HG03103 (cell line): ENCODE data around the gene TEX26.
"Not testable (repeated sequence)": the region's sequence is repeated elsewhere in the genome, so short reads cannot be mapped to it uniquely, and the experiment has no call there.

Source experiments
- ATAC-seq: cut with Tn5 transposase; IDR thresholded peaks from one replicate; pipeline ENCODE4 v1.9.1; 2021; ENCODE audit warnings: low read depth; ENCODE audit not compliant: unreplicated experiment

Gene TEX26

GRCh38 chr13:30918662-30919405, 13.6 kb upstream of the TEX26 start:
- no peak for ATAC-seq

DNA sequence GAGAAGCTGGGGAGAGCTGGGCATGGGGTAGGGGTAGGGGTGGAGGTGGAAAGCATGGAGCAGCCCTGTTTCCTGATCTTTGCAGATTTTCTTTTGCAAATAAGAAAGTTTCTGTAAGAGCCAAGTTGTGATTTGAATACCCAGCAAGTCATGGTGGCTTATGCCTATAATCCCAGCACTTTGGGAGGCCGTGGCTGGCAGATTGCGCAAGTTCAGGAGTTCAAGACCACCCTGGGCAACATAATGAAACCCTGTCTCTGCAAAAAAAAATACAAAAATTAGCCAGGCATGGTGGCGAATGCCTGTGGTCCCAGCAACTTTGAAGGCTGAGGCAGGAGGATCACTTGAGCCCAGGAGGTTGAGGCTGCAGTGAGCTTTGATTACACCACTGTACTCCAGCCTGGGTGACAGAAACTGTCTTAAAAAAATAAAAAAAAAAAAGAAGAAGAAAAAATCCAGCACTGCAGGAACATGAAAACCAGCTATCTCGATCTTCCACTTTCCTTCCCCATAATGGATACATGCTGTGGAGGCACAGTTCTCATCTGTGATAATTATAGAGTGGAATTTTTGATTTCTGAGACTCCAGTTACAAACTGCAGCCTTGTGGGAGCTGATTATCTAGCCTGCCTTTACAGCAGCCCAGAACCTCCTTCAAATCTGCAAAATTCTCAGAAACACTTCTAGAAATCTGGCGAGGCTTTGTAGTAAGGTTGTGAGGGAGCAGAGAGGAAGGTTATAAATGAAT, 12.1 kb upstream of the TEX26 start:
- ATAC-seq = no peak

DNA sequence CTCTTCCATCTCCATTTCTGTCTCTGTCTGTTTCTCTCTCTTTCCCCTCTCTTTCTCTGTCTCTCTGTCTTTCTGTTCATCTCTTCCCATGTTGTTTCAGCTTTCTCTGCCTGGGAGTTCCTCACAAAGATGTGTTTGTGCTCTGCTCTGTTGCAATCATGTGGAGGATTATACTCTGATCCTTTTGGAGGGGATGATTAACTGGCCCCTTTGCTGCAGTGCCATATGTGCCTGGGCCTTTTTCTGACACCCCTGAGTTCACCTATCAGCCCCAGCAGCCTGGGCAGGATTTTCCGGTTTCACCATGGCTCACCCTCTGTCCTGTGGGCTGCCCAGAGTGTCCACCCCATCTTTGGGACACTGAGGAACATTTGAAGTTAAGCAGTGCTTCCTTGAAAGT, 9.0 kb upstream of the TEX26 start:
- ATAC-seq = no peak

- no peak for ATAC-seq
Measured at GRCh38 chr13:30924721-30925120, 7.7 kb upstream of the TEX26 start.

- ATAC-seq = no peak
Measured at GRCh38 chr13:30925429-30925828, 7.0 kb upstream of the TEX26 start.

GRCh38 chr13:30926781-30927180, 5.7 kb upstream of the TEX26 start:
- ATAC-seq = no peak

DNA sequence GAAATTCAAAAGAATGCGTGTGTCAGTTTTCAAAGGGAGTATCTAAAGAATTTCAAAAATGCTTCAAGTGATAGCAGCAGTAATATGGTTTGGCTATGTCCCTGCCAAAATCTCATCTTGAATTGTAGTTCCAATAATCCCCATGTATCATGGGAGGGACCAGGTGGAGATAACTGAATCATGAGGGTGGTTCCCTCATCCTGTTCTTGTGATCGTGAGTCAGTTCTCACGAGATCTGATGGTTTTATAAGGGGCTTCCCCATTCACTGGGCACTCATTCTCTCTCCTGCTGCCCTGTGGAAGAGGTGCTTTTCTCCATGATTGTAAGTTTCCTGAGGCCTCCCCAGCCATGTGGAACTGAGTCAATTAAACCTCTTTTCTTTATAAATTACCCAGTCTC, 5.3 kb upstream of the TEX26 start:
- ATAC-seq = not testable (repeated sequence)

- no peak for ATAC-seq
Measured at GRCh38 chr13:30927595-30927994, 4.9 kb upstream of the TEX26 start.

- no peak for ATAC-seq
Measured at GRCh38 chr13:30928978-30929377, 3.5 kb upstream of the TEX26 start.

DNA sequence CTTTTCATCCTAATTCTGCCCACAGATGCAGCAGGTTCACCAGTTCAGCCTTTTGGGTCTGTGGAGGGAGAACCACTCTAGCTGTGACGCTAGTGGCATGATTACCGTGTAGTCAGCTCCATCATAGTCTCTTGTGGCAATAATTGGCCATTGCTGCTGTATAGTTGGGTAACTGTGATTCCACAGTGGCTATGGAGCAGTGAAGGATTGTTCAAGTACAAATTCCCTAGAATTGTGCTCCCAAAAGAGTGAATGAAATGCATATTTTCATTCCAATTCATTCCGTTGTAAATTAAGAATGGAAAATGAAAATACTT, 856 bp downstream of the TEX26 start:
- no peak for ATAC-seq

GRCh38 chr13:30934381-30934780, 1.9 kb downstream of the TEX26 start:
- ATAC-seq = no peak

- no peak for ATAC-seq
Measured at GRCh38 chr13:30934803-30935202, 2.3 kb downstream of the TEX26 start.

DNA sequence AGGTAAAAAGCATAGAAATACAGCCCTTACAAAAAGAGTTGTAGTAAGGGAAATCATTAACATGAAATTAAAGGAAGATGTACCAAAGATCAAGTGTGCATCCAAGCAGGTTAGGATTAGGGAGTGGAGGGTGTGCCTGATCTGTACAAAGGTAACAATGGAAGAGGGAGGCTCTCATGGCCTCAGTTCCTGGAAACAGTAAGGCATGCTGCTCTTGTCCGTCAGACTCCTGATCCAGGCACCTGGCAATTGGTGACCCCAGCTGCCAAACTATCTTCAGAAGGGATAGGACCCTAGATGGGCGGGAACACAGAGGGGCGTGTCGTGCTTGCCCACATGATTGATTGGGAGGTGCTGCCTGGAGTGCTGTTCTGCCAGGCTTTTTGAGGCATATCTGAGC, 4.5 kb downstream of the TEX26 start:
- ATAC-seq = no peak

GRCh38 chr13:30943881-30944280, 11.4 kb downstream of the TEX26 start:
- no peak for ATAC-seq

- ATAC-seq = no peak
Measured at GRCh38 chr13:30957258-30957943, 24.9 kb downstream of the TEX26 start.

DNA sequence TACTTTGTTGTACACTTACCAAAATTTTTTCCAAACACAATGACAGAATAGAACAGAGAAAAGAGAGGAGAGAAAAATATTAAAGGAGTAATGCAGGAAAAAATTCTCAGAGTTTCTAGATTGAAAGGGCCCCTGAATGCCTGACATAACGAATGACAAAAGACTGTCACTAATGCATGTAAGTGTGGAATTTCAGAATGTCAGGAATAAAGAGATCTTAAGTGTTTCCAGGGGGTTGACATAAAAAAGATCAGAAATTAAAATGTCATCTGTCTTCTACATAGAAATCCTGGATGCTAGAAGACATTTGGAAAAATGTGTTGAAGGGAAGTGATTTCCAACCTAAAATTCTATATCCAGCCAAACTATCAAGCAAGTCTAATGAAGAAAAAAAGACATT, 27.2 kb downstream of the TEX26 start:
- ATAC-seq = no peak

DNA sequence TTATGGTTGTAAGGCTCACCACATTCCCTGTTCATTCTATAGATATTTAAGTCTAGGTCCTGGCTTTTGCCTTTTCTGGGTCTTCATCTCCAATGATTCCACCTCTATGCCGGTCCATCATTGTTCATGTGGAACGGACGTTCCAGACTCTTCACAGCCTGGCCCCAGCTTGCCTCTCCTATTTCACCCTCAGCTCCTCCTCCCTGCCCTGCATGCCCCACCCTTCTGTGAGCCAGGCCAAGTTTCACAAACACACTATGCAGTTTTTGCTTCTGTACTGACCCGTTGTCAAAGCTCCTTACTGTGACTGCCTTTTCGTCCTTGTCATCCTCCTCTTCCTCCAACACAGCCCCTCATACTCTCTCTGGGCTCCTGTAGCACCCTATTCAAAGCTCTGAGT, 31.3 kb downstream of the TEX26 start:
- no peak for ATAC-seq

DNA sequence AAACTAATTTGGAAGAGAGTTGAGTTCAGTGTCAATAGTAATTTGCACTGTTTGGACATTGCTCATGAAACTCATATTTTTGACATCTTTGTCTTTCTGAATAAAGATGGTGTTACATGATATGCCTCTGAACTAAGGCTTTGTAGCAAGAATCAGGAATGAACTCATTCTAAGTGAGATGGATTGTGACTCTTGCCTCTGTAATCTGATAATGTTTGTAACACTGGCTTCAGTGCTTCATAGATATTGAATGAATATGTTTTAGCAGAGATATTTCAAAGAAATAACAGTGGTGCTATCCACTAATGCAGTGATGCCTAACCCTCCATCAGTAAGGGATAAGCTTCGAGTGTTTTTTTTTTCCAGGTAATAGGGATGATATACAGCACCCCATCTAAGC, 32.9 kb downstream of the TEX26 start:
- no peak for ATAC-seq

DNA sequence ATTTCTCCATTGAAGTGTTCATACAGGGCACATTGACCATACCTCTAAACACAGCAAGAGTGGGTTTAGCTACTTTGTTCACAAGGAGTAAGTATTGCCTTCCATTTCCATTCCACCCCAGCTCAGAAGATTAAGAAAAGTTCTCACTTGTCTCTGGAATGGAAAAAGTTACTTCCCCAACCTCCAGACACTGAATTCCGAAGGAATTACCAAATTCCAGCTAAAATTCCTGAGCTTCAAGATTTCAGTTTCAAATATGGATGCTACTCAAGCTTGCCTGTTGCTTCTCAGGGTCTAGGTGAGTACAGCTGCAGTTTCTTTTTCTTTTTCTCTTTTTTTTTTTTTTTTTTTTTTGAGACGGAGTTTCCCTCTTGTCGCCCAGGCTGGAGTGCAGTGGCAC, 33.6 kb downstream of the TEX26 start:
- no peak for ATAC-seq

GRCh38 chr13:30968846-30969245, 36.4 kb downstream of the TEX26 start:
- ATAC-seq = no peak

- ATAC-seq = no peak
Measured at GRCh38 chr13:30971575-30971974, 39.1 kb downstream of the TEX26 start.

DNA sequence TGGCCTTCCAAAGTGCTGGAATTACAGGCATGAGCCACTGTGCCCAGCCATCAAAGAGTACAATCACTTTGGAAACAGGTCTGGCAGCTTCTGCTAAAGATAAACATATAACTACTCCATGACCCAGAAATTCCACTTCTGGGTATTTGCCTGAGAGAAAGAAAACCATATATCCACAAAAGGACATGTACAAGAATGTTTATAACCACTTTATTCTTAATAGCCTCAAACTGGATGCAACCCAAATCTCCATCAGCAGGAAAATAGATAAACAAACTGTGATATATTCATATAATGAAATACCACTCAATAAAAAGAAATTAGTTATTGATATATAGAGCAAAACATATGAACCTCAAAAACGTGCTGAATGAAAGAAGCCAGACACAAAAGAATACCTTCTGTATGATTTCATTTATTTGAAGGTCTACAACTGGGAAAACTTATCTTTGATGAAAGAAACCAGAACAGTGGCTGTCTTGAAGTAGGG, 40.5 kb downstream of the TEX26 start:
- no peak for ATAC-seq
